ENCODE data around the gene KCTD20.
"Not testable (repeated sequence)": the region's sequence is repeated elsewhere in the genome, so short reads cannot be mapped to it uniquely, and the experiment has no call there.

The KCTD20 gene

GRCh38 chr6:36442671-36443470 lies at the start of gene KCTD20, which contains the start of gene PXT1:
TSS of gene KCTD20 (plus strand) at chr6:36443000. CDS start at chr6:36470098, 27,098 bp downstream.
TSS of gene PXT1 (minus strand) at chr6:36442854. CDS start at chr6:36426082, 16,772 bp downstream.
- peak; percentile 77 for DNase-seq (ENCODE audit: low read depth)

DNA sequence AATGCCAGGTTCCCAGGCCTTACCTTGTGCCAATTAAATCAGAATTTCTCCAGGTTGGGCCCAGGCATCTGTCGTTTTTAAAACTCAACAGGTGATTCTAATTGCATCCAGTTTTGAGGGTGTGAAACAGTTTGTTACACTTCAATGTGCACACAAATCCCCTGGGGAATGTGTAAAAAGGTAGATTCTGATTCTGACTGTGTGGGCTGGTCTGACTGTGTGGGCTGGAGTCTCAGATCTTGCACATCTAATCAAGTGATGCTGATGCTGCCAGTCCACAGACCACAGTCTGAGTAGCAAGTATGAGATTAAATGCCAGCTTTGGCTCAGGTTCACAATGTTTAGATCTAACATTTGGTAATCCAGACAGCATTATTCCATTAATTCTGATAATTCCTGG lies 42.8 kb upstream of the KCTD20 start:
- no peak for DNase-seq (ENCODE audit: low read depth)

GRCh38 chr6:36402481-36402880 lies 40.3 kb upstream of the KCTD20 start:
- DNase-seq (ENCODE audit: low read depth), result no peak

GRCh38 chr6:36404164-36404563 lies 38.6 kb upstream of the KCTD20 start:
- DNase-seq (ENCODE audit: low read depth), result no peak

DNA sequence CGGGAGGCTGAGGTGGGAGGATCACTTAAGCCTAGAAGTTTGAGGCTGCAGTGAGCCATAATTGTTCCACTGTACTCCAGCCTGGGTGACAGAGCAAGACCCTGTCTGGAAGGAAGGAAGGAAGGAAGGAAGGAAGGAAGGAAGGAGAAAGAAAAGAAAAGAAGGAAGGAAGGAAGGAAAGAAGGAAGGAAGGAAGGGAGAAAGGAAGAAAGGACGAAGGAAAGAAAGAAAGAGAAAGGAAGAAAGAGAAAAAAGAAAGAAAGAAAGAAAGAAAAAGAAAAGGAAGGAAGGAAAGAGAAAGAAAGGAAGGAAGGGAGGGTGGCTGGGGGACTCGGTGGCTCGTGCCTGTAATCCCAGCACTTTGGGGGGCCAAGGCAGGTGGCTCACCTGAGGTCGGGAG lies 33.1 kb upstream of the KCTD20 start:
- DNase-seq (ENCODE audit: low read depth), result not testable (repeated sequence)

DNA sequence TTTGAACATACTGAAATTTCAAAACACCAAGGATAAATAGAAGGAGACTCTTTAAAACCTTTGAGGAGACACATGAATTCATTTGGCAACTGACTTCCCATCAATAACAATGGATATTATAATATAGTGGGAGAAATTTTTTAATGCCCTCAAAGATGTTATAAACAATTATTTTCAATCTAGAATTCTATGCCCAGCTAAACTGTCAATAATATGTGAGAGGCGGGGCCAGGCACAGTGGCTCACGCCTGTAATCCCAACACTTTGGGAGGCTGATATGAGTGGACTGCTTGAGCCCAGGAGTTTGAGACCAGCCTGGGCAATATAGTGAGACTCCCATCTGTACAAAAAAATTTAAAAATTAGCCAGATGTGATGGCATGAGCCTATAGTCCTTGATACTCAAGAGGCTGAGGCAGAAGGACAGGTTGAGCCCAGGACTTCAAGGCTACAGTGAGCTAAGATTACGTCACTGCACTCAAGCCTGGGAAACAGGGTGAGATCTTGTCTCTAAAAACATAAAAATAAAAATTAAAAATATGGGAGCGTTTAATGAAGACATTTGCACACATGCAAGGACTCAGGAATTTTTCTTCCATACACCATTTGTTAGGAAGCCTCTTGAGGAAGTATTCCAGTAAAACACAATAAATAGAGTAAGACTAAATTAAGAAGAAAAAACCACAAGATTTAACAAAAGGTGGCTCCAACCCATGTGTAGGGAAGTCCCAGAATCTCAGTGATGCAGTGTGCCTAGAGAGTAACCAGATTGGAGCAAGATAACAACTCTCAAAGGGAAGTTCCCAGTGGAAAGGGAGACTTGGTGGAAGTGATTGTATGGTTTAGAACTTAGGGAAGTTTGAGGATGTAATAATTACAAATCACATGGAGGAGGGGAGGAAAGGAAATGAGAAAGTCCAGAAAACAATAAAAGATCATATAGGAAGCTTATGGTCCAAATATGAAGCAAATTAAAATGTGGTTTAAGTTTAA lies 29.0 kb upstream of the KCTD20 start:
- no peak for DNase-seq (ENCODE audit: low read depth)

DNA sequence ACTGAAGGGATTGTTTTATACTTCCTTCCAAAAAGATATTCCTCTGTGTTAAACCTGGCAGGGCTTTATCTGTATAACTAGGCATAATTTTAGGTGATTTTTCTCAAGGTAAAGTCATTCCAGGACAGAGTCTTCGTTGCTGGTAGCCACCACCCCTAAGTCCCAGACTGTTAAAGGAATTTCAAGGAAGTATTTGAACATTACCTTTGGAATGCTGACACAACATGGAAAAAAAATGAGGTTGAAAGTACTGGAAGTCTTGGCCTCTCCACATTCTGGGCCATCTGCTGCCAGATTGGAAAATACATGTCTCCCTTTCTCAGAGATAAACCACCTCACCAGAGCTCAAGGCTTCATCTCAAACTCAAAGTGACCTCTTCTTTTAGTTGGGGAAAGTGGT lies 28.3 kb upstream of the KCTD20 start:
- no peak for DNase-seq (ENCODE audit: low read depth)

GRCh38 chr6:36418558-36418957 lies 24.2 kb upstream of the KCTD20 start:
- DNase-seq (ENCODE audit: low read depth), result no peak

- no peak for DNase-seq (ENCODE audit: low read depth)
These were observed 23.5 kb upstream of the KCTD20 start for GRCh38 chr6:36419310-36419709.

- DNase-seq (ENCODE audit: low read depth), result no peak
These were observed 20.1 kb upstream of the KCTD20 start for GRCh38 chr6:36422714-36423100.

GRCh38 chr6:36423101-36423824 lies 19.5 kb upstream of the KCTD20 start:
- DNase-seq (ENCODE audit: low read depth), result peak; percentile 97

GRCh38 chr6:36426622-36427021 lies 16.2 kb upstream of the KCTD20 start:
- DNase-seq (ENCODE audit: low read depth), result no peak

DNA sequence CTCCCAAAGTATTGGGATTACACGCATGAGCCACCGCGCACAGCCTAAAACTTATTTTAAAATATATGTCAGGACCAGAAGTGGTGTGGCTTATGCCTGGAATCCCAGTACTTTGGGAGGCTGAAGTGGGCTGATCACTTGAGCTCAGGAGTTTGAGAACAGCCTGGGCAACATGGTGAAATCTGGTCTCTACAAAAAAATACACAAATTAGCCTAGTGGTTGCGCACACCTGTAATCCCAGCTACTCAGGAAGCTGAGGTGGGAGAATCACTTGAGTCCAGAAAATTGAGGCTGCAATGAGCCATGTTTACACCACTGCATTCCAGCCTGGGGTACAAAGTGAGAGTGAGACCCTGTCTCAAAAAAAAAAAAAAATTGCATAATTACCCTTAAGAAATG lies 13.9 kb upstream of the KCTD20 start:
- no peak for DNase-seq (ENCODE audit: low read depth)

DNA sequence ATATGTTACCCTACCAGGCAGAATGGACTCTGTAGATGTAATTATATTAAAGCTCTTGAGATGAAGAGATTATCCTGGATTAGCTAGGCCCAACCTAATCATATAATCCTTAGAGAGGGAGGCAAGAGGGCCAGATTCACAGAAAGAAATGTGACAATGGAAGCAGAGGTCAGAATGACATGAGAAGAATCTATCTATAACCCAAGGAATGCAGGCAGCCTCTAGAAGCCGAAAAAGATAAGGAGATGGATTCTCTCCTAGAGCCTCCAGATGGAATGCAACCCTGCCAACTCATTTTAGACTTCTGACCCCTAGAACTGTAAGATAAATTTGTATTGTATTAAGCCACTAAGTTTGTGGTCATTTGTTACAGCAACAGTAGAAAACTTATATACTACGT lies 12.4 kb upstream of the KCTD20 start:
- DNase-seq (ENCODE audit: low read depth), result no peak

GRCh38 chr6:36431197-36431596 lies 11.6 kb upstream of the KCTD20 start:
- DNase-seq (ENCODE audit: low read depth), result no peak

DNA sequence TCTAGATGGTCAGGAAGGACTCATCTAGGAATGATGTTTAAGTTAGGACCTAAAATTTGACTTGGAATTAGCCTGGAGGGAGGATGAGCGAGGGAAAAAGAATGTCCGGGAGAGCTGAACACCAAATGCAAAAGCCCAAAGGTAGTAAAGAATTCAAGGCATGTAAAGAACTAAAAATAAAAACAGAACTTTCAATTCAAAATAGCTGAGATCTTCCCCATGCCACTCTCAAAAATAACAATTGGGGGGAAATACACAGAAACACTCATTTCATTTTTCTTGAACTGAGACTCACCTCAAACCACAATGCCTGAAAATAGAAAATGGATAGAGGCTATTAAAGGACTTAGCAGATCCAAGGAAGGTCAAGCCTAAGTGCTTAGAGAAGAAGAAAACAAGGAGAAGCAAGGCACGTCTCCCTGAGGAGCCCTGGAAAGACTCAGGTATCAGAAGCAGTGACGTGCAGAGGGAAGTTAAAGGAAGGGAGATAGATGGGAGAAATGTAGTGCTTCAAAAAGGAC lies 10.6 kb upstream of the KCTD20 start:
- no peak for DNase-seq (ENCODE audit: low read depth)

- no peak for DNase-seq (ENCODE audit: low read depth)
These were observed 6.3 kb upstream of the KCTD20 start for GRCh38 chr6:36436466-36436865.

- peak; percentile 67 for DNase-seq (ENCODE audit: low read depth)
These were observed 1.4 kb upstream of the KCTD20 start for GRCh38 chr6:36441307-36441894.

GRCh38 chr6:36442103-36442670 lies 613 bp upstream of the KCTD20 start:
- no peak for DNase-seq (ENCODE audit: low read depth)

DNA sequence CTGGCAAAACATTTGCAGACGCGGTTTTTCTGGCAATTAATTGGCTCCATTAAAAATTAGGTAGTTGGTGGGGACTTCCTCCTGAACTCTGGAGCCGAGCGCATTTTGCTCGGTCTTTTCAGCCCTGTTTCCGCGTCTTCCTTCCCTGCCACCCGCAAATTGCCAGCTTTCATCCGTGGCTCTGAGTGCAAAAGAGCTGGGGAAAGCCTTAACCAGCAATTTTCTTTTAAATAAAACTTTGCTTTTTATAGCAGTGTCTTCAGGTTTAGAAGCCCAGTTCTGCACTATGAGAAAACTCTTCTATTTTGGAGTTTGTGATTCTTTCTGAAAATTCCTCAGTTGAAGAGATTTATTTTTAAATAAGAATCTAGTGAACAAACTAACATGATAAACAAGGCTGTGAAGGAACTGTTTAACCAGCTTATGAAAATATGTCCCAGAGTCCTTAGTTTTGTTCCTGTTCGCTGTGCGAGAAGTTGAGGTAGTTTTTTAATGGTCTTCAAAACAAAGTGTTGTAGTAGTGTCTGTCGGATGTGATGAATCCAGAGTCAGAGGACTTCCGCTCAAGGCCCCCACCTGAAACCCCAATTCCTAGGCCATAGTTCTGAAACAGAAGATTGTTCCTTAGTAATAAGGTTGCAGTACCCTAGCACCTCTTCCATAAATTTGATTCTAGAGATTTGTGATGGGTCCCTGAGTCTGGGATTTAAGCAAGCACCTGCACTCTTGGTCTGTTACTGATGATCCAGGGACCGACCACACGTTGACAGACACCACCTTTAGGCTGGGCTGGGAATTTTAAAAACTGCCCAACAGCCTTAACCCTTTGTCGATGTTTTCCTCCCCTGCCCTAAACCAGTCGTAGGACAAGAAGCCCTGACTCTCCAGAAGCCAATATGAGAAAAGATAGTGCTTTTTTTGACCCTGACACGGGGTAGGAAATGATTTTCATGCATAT lies 950 bp downstream of the KCTD20 start:
- no peak for DNase-seq (ENCODE audit: low read depth)

All from activated gamma-delta T cell treated with anti-CD3 and anti-CD28 coated beads, Interleukin-2, amount 50 U/mL, for 16 hours (primary cell).